LHCN-M2 (cell line): ENCODE data around the gene RNF166. TPM values are rescaled to one million over a fixed set of nuclear protein-coding genes. Genes with fewer than 3 reads are reported as not detected.

Experiments
- DNase-seq: peaks from one replicate; pipeline ENCODE4 v3.0.0-alpha.2; 2012; ENCODE audit warnings: low read depth
- total RNA-seq: library from RNA; depleted of rRNA; stranded (reverse); fragments of >200 nt; gene quantifications from 2 replicates; pipeline ENCODE4 v1.2.3, GENCODE V29; 2014

RNF166 gene
- total RNA-seq, 1 experiment from 2014 or later = 21.9 TPM

GRCh38 chr16:88692861-88693260, 13.3 kb downstream of the RNF166 start:
- DNase-seq = no peak

- no peak for DNase-seq
These were observed 14.2 kb downstream of the RNF166 start for GRCh38 chr16:88691924-88692560.

GRCh38 chr16:88691129-88691813, 14.9 kb downstream of the RNF166 start:
- DNase-seq = no peak

- no peak for DNase-seq
These were observed 15.7 kb downstream of the RNF166 start for GRCh38 chr16:88690341-88691128.

- DNase-seq = no peak
These were observed 18.0 kb downstream of the RNF166 start for GRCh38 chr16:88688013-88688778.

- DNase-seq = no peak
These were observed 18.6 kb downstream of the RNF166 start for GRCh38 chr16:88687676-88688012.

GRCh38 chr16:88687254-88687576, 19.0 kb downstream of the RNF166 start:
- DNase-seq = no peak

GRCh38 chr16:88686439-88687253, 19.6 kb downstream of the RNF166 start, which contains the start of gene SNAI3:
Gene SNAI3, minus strand, starts transcription at chr16:88686507. Its CDS starts 101 bp downstream, at chr16:88686406.
- DNase-seq = peak; percentile 71

GRCh38 chr16:88686062-88686438, 20.2 kb downstream of the RNF166 start:
- DNase-seq = no peak

GRCh38 chr16:88685156-88686061, 20.8 kb downstream of the RNF166 start:
- peak; percentile 71 for DNase-seq

GRCh38 chr16:88684569-88685155, 21.5 kb downstream of the RNF166 start:
- DNase-seq = no peak

- DNase-seq = no peak
These were observed 24.3 kb downstream of the RNF166 start for GRCh38 chr16:88681709-88682451.

GRCh38 chr16:88681084-88681680, 25.0 kb downstream of the RNF166 start:
- DNase-seq = no peak

GRCh38 chr16:88680554-88681083, 25.6 kb downstream of the RNF166 start:
- no peak for DNase-seq

- no peak for DNase-seq
These were observed 27.8 kb downstream of the RNF166 start for GRCh38 chr16:88678224-88678979.

- DNase-seq = no peak
These were observed 28.5 kb downstream of the RNF166 start for GRCh38 chr16:88677721-88678120.

- no peak for DNase-seq
These were observed 29.5 kb downstream of the RNF166 start for GRCh38 chr16:88676502-88677242.
